ENCODE results near the gene RNF208. TPM values are rescaled to one million over a fixed set of nuclear protein-coding genes. Genes with fewer than 3 reads are reported as not detected.

RNF208 gene
- total RNA-seq, 1 donor from 2014 or later = 0.77 TPM

- H3K27me3 Mint-ChIP-seq (ENCODE audit: insufficient read depth, low read depth) = peaks cover 4% of the 10 kb centered on the region
- peaks cover 2% of the 10 kb centered on the region for H4K20me1 ChIP-seq (ENCODE audit: low read depth)
- H3K9ac ChIP-seq = no peak overlapping the region
- no peaks in the 10 kb centered on the region for H3K79me2 ChIP-seq (ENCODE audit: low read depth)
- no peak overlapping the region for H2AFZ ChIP-seq (replicated peaks)
- H3K4me2 ChIP-seq = no peak overlapping the region
- no peaks in the 10 kb centered on the region for H3K9me3 Mint-ChIP-seq
- TF ChIP-seq EZH2phosphoT487 (IDR thresholded peaks at IDR 0.05) = no peak
- no peak for TF ChIP-seq EZH2 (IDR thresholded peaks at IDR 0.05)
- TF ChIP-seq CTCF (IDR thresholded peaks at IDR 0.05) = no peak
- no peaks in the 10 kb centered on the region for H3K36me3 ChIP-seq
- no peak overlapping the region for H3K4me3 Mint-ChIP-seq
- no peaks in the 10 kb centered on the region for H3K4me1 ChIP-seq
- no peak overlapping the region for H3K27ac ChIP-seq
- H3K27me3 ChIP-seq = no peaks in the 10 kb centered on the region
- no peaks in the 10 kb centered on the region for H3K9me3 ChIP-seq (ENCODE audit: low read depth)
- no peaks in the 10 kb centered on the region for H3K4me1 Mint-ChIP-seq
- H3K27ac Mint-ChIP-seq = no peak overlapping the region
- peaks cover 9% of the 10 kb centered on the region for H3K36me3 Mint-ChIP-seq
- no peaks in the 10 kb centered on the region for H3F3A ChIP-seq (ENCODE audit: low read depth)
- no peak for DNase-seq (ENCODE audit: low spot score)
- H3K4me3 ChIP-seq = no peak overlapping the region
Measured at GRCh38 chr9:137212520-137212919, 9.5 kb downstream of the RNF208 start.

- Mint-ChIP-seq H3K9me3 (no peaks in the 10 kb centered on the region), H3K27me3 (ENCODE audit: insufficient read depth, low read depth) (peaks cover 5% of the 10 kb centered on the region), H3K4me1 (peaks cover 6% of the 10 kb centered on the region), H3K36me3 (peaks cover 12% of the 10 kb centered on the region), H3K4me3 (no peak overlapping the region), H3K27ac (no peak overlapping the region)
- Histone ChIP-seq H3K9me3 (ENCODE audit: low read depth) (no peaks in the 10 kb centered on the region), H3K4me3 (no peak overlapping the region), H3K27ac (no peak overlapping the region), H3K4me1 (peaks cover 3% of the 10 kb centered on the region), H3K9ac (no peak overlapping the region), H3K36me3 (no peaks in the 10 kb centered on the region), H4K20me1 (ENCODE audit: low read depth) (no peaks in the 10 kb centered on the region), H2AFZ (replicated peaks) (no peak overlapping the region), H3K79me2 (ENCODE audit: low read depth) (peaks cover 9% of the 10 kb centered on the region), H3F3A (ENCODE audit: low read depth) (no peaks in the 10 kb centered on the region), H3K4me2 (no peak overlapping the region), H3K27me3 (no peaks in the 10 kb centered on the region)
- DNase-seq (ENCODE audit: low spot score) = no peak
- TF ChIP-seq EZH2 (IDR thresholded peaks at IDR 0.05) (no peak), EZH2phosphoT487 (IDR thresholded peaks at IDR 0.05) (no peak), CTCF (IDR thresholded peaks at IDR 0.05) (no peak)
Measured at GRCh38 chr9:137211532-137211931, 10.5 kb downstream of the RNF208 start.

- Histone ChIP-seq H3F3A (ENCODE audit: low read depth) (peaks cover 27% of the 10 kb centered on the region), H3K9ac (peak overlapping the region; percentile 97), H3K9me3 (ENCODE audit: low read depth) (no peaks in the 10 kb centered on the region), H3K4me3 (peak overlapping the region; percentile 100), H2AFZ (replicated peaks) (no peak overlapping the region), H3K27ac (no peak overlapping the region), H3K4me1 (peaks cover 18% of the 10 kb centered on the region), H3K79me2 (ENCODE audit: low read depth) (peaks cover 53% of the 10 kb centered on the region), H3K4me2 (peak overlapping the region; percentile 97), H3K36me3 (no peaks in the 10 kb centered on the region), H4K20me1 (ENCODE audit: low read depth) (peaks cover 20% of the 10 kb centered on the region), H3K27me3 (no peaks in the 10 kb centered on the region)
- no peak for DNase-seq (ENCODE audit: low spot score)
- Mint-ChIP-seq H3K27me3 (ENCODE audit: insufficient read depth, low read depth) (peaks cover 17% of the 10 kb centered on the region), H3K36me3 (peaks cover 12% of the 10 kb centered on the region), H3K27ac (no peak overlapping the region), H3K4me1 (peaks cover 29% of the 10 kb centered on the region), H3K9me3 (no peaks in the 10 kb centered on the region), H3K4me3 (peak overlapping the region; percentile 97)
- TF ChIP-seq EZH2phosphoT487 (IDR thresholded peaks at IDR 0.05) (no peak), EZH2 (IDR thresholded peaks at IDR 0.05) (no peak), CTCF (IDR thresholded peaks at IDR 0.05) (no peak)
Measured at GRCh38 chr9:137206602-137207001, 15.4 kb downstream of the RNF208 start.
